Neutrophil (primary cell): ENCODE measurements around the gene AKR1C3.
"Not testable (repeated sequence)": the region's sequence is repeated elsewhere in the genome, so short reads cannot be mapped to it uniquely, and the experiment has no call there.

Experiments used
- H3K27ac ChIP-seq: fragments of 200-600 bp; sonication (generic); 2 replicates; pipeline ENCODE4 v1.5.1; 2016; ENCODE audit warnings: mild to moderate bottlenecking, moderate library complexity
- H3K27me3 ChIP-seq: fragments of 200-600 bp; sonication (generic); 2 replicates; pipeline ENCODE4 v1.6.0; 2016; ENCODE audit warnings: mild to moderate bottlenecking
- H3K36me3 ChIP-seq: fragments of 200-600 bp; sonication (generic); 2 replicates; pipeline ENCODE4 v1.5.1; 2017
- H3K4me1 ChIP-seq, 2 experiments: fragments of 200-600 bp in 1 of 2; sonication (generic) in 1 of 2; 1 replicate in 1 of 2; 2 replicates in 1 of 2; pipeline versions ENCODE4 v1.5.1 to v1.6.1; 2013 to 2016; ENCODE audit warnings: low read depth in 1 of 2, low read length in 1 of 2, mild to moderate bottlenecking in 1 of 2, moderate library complexity in 1 of 2; ENCODE audit not compliant: control insufficient read depth in 1 of 2, insufficient read depth in 1 of 2
- H3K4me3 ChIP-seq, 2 experiments: fragments of 200-600 bp in 1 of 2; sonication (generic) in 1 of 2; 1 replicate in 1 of 2; 2 replicates in 1 of 2; pipeline ENCODE4 v1.5.1; 2013 to 2016; ENCODE audit warnings: low read depth in 1 of 2, low read length in 1 of 2, mild to moderate bottlenecking in 1 of 2, moderate library complexity in 1 of 2
- H3K9me3 ChIP-seq: fragments of 200-600 bp; sonication (generic); 2 replicates; pipeline ENCODE4 v1.5.1; 2016
- CTCF ChIP-seq: fragments of 200-600 bp; sonication (generic); IDR thresholded peaks from 2 replicates; pipeline ENCODE4 v1.5.1; 2016; ENCODE audit warnings: antibody characterized with exemption

AKR1C3 gene

GRCh38 chr10:5123886-5124285 lies 29.7 kb downstream of the AKR1C3 start:
- H3K4me1 ChIP-seq, result no peaks in the 10 kb centered on the region
- no peak for TF ChIP-seq CTCF
- no peaks in the 10 kb centered on the region for H3K36me3 ChIP-seq
- H3K4me3 ChIP-seq, result no peak overlapping the region
- H3K27me3 ChIP-seq, result no peaks in the 10 kb centered on the region
- H3K27ac ChIP-seq, result no peak overlapping the region
- H3K9me3 ChIP-seq, result no peaks in the 10 kb centered on the region

- Histone ChIP-seq H3K4me3 (no peak overlapping the region), H3K36me3 (no peaks in the 10 kb centered on the region)
- TF ChIP-seq CTCF, result no peak
Measured at GRCh38 chr10:5125315-5126044, 31.3 kb downstream of the AKR1C3 start.

GRCh38 chr10:5135581-5135980 lies 41.4 kb downstream of the AKR1C3 start:
- no peak for TF ChIP-seq CTCF
- no peak overlapping the region for H3K27ac ChIP-seq
- H3K4me3 ChIP-seq, result no peak overlapping the region
- no peaks in the 10 kb centered on the region for H3K36me3 ChIP-seq
- no peaks in the 10 kb centered on the region for H3K27me3 ChIP-seq
- no peaks in the 10 kb centered on the region for H3K9me3 ChIP-seq
- no peaks in the 10 kb centered on the region for H3K4me1 ChIP-seq

More at GRCh38 chr10:5125315-5126044, 31.3 kb downstream of the AKR1C3 start:
- Histone ChIP-seq H3K27me3 (no peaks in the 10 kb centered on the region), H3K4me1 (no peaks in the 10 kb centered on the region), H3K9me3 (no peaks in the 10 kb centered on the region), H3K27ac (no peak overlapping the region)

GRCh38 chr10:5136468-5137087 lies 42.4 kb downstream of the AKR1C3 start:
- Histone ChIP-seq H3K9me3 (no peaks in the 10 kb centered on the region), H3K27ac (no peak overlapping the region), H3K4me3 (no peak overlapping the region), H3K36me3 (no peaks in the 10 kb centered on the region), H3K4me1 (no peaks in the 10 kb centered on the region), H3K27me3 (no peaks in the 10 kb centered on the region)
- TF ChIP-seq CTCF, result no peak

- not testable (repeated sequence) for H3K27me3 ChIP-seq, H3K36me3 ChIP-seq, H3K9me3 ChIP-seq, H3K27ac ChIP-seq, H3K4me1 ChIP-seq, H3K4me3 ChIP-seq
Measured at GRCh38 chr10:5137699-5138098, 43.5 kb downstream of the AKR1C3 start.

- H3K36me3 ChIP-seq, result no peaks in the 10 kb centered on the region
- no peaks in the 10 kb centered on the region for H3K4me1 ChIP-seq
- no peak for TF ChIP-seq CTCF
- H3K27me3 ChIP-seq, result no peaks in the 10 kb centered on the region
- H3K27ac ChIP-seq, result no peak overlapping the region
- H3K9me3 ChIP-seq, result no peaks in the 10 kb centered on the region
- no peak overlapping the region for H3K4me3 ChIP-seq
Measured at GRCh38 chr10:5142199-5142598, 48.0 kb downstream of the AKR1C3 start.
